Neural crest cell (in vitro differentiated cells): ENCODE results near the gene CEP89. TPM values are rescaled to one million over a fixed set of nuclear protein-coding genes. Genes with fewer than 3 reads are reported as not detected.
"Not testable (repeated sequence)": the region's sequence is repeated elsewhere in the genome, so short reads cannot be mapped to it uniquely, and the experiment has no call there.

Experiments used
- DNase-seq: peaks from one replicate; pipeline ENCODE4 v3.0.0; 2021; ENCODE audit warnings: low read depth, mixed read lengths, low spot score
- H3K27ac Mint-ChIP-seq: one replicate; pipeline ENCODE4 v1.8.0; 2021; ENCODE audit warnings: mild to moderate bottlenecking, mixed read lengths; ENCODE audit not compliant: unreplicated experiment
- H3K27me3 Mint-ChIP-seq: 2 replicates; pipeline ENCODE4 v1.8.0; 2021; ENCODE audit warnings: low read depth, mild to moderate bottlenecking, mixed read lengths
- H3K36me3 Mint-ChIP-seq: 2 replicates; pipeline ENCODE4 v1.8.0; 2021; ENCODE audit warnings: low read depth, mild to moderate bottlenecking, mixed read lengths
- H3K4me1 Mint-ChIP-seq: 2 replicates; pipeline ENCODE4 v1.8.0; 2021; ENCODE audit warnings: mixed read lengths
- H3K4me3 Mint-ChIP-seq: one replicate; pipeline ENCODE4 v1.8.0; 2021; ENCODE audit warnings: mild to moderate bottlenecking, mixed read lengths
- H3K9me3 Mint-ChIP-seq: 2 replicates; pipeline ENCODE4 v1.8.0; 2021; ENCODE audit warnings: mixed read lengths
- CTCF ChIP-seq: fragments of 200-600 bp; sonication (generic); conservative IDR thresholded peaks from 2 replicates; pipeline ENCODE4 v1.5.0; 2021; ENCODE audit warnings: antibody characterized with exemption, mild to moderate bottlenecking
- total RNA-seq: library from RNA; stranded (reverse); gene quantifications from 2 replicates; pipeline ENCODE4 v1.2.1, GENCODE V29; 2021

CEP89 gene
- total RNA-seq, 1 donor from 2014 or later: 50.8 TPM

GRCh38 chr19:32832094-32832493 is 139.7 kb downstream of the CEP89 start:
- H3K4me1 Mint-ChIP-seq, H3K36me3 Mint-ChIP-seq, H3K9me3 Mint-ChIP-seq, H3K4me3 Mint-ChIP-seq, H3K27ac Mint-ChIP-seq, H3K27me3 Mint-ChIP-seq, DNase-seq: not testable (repeated sequence)

- Mint-ChIP-seq H3K4me3 (no peak overlapping the region), H3K4me1 (no peaks in the 10 kb centered on the region), H3K27me3 (no peaks in the 10 kb centered on the region), H3K9me3 (peaks cover 2% of the 10 kb centered on the region), H3K36me3 (no peaks in the 10 kb centered on the region), H3K27ac (no peak overlapping the region)
- DNase-seq: no peak
- no peak for TF ChIP-seq CTCF
Observed at GRCh38 chr19:32831611-32832010, 140.1 kb downstream of the CEP89 start.

- no peaks in the 10 kb centered on the region for H3K27me3 Mint-ChIP-seq
- no peak for DNase-seq
- peaks cover 2% of the 10 kb centered on the region for H3K9me3 Mint-ChIP-seq
- H3K4me3 Mint-ChIP-seq: no peak overlapping the region
- no peaks in the 10 kb centered on the region for H3K4me1 Mint-ChIP-seq
- TF ChIP-seq CTCF: no peak
- H3K27ac Mint-ChIP-seq: no peak overlapping the region
- no peaks in the 10 kb centered on the region for H3K36me3 Mint-ChIP-seq
Observed at GRCh38 chr19:32830231-32831014, 141.3 kb downstream of the CEP89 start.

- Mint-ChIP-seq H3K36me3 (no peaks in the 10 kb centered on the region), H3K4me1 (peaks cover 9% of the 10 kb centered on the region), H3K9me3 (peaks cover 2% of the 10 kb centered on the region), H3K27ac (no peak overlapping the region), H3K4me3 (no peak overlapping the region), H3K27me3 (no peaks in the 10 kb centered on the region)
- no peak for TF ChIP-seq CTCF
- no peak for DNase-seq
Observed at GRCh38 chr19:32829345-32829896, 142.3 kb downstream of the CEP89 start.

GRCh38 chr19:32828643-32829344 is 143.0 kb downstream of the CEP89 start:
- no peak for DNase-seq
- TF ChIP-seq CTCF: no peak
- Mint-ChIP-seq H3K27ac (no peak overlapping the region), H3K9me3 (peaks cover 2% of the 10 kb centered on the region), H3K4me3 (no peak overlapping the region), H3K36me3 (no peaks in the 10 kb centered on the region), H3K4me1 (peaks cover 16% of the 10 kb centered on the region), H3K27me3 (no peaks in the 10 kb centered on the region)

GRCh38 chr19:32828139-32828538 is 143.6 kb downstream of the CEP89 start:
- Mint-ChIP-seq H3K4me1 (peaks cover 21% of the 10 kb centered on the region), H3K4me3 (no peak overlapping the region), H3K27ac (no peak overlapping the region), H3K36me3 (no peaks in the 10 kb centered on the region), H3K9me3 (peaks cover 2% of the 10 kb centered on the region), H3K27me3 (no peaks in the 10 kb centered on the region)
- no peak for DNase-seq
- TF ChIP-seq CTCF: no peak
